Measurements from ENCODE around the gene HIPK1.

DNA sequence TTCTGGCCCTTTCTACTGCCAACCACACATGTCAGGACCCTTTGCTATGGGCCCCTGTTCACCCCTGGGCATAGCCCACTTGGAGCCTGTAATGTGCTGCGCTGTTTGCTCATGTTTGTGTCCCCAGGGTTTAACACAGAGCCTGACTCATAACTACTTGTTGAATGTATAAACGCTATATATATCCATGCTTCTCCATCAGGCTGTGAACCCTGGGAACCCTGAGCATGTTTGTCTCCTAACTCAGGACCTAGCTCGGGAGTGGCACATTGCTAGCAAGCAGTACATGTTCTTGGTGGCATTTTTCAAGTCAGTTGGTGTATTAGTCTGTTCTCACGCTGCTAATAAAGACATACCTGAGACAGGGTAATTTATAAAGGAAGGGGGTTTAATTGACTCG, 58.1 kb downstream of the HIPK1 start:
- TF ChIP-seq, protein P1, sequence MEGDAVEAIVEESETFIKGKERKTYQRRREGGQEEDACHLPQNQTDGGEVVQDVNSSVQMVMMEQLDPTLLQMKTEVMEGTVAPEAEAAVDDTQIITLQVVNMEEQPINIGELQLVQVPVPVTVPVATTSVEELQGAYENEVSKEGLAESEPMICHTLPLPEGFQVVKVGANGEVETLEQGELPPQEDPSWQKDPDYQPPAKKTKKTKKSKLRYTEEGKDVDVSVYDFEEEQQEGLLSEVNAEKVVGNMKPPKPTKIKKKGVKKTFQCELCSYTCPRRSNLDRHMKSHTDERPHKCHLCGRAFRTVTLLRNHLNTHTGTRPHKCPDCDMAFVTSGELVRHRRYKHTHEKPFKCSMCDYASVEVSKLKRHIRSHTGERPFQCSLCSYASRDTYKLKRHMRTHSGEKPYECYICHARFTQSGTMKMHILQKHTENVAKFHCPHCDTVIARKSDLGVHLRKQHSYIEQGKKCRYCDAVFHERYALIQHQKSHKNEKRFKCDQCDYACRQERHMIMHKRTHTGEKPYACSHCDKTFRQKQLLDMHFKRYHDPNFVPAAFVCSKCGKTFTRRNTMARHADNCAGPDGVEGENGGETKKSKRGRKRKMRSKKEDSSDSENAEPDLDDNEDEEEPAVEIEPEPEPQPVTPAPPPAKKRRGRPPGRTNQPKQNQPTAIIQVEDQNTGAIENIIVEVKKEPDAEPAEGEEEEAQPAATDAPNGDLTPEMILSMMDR (IDR thresholded peaks at IDR 0.05) = no peak
- TF ChIP-seq EZH2 (IDR thresholded peaks at IDR 0.05) (no peak), EZH2phosphoT487 (IDR thresholded peaks at IDR 0.05) (no peak)
